ENCODE measurements around the gene PLA2G2C.
"Not testable (repeated sequence)": the region's sequence is repeated elsewhere in the genome, so short reads cannot be mapped to it uniquely, and the experiment has no call there.

Gene PLA2G2C

DNA sequence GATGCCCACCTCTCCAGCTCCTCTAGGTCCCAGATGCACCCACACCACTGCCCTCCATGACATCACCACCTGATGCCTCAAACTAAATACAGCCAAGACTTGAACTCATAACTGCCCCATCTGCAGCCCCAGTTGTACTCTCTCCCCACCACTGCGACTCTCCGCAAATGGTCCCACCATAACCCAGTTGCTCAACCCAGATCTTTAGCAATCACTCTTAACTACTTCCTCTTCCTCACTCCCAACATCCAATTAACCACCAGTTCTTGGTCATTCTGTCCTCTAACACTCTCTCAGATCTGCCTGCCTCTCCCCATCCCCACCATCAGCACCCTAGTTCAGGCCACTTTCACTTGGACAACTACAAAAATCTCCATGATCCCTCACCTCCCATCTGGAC, 36.8 kb upstream of the PLA2G2C start:
- Histone ChIP-seq H3K36me3 (no peaks in the 10 kb centered on the region), H3K4me1 (ENCODE audit: control insufficient read depth in 1 of 2, insufficient read depth in 1 of 2, low read depth in 1 of 2, low read length in 1 of 2) (no peaks in the 10 kb centered on the region), H3K27ac (no peak overlapping the region), H3K4me3 (ENCODE audit: low read depth in 1 of 2, low read length in 1 of 2) (no peak overlapping the region), H3K27me3 (peaks cover 91% of the 10 kb centered on the region), H3K9me3 (no peaks in the 10 kb centered on the region)
- TF ChIP-seq, protein P1, sequence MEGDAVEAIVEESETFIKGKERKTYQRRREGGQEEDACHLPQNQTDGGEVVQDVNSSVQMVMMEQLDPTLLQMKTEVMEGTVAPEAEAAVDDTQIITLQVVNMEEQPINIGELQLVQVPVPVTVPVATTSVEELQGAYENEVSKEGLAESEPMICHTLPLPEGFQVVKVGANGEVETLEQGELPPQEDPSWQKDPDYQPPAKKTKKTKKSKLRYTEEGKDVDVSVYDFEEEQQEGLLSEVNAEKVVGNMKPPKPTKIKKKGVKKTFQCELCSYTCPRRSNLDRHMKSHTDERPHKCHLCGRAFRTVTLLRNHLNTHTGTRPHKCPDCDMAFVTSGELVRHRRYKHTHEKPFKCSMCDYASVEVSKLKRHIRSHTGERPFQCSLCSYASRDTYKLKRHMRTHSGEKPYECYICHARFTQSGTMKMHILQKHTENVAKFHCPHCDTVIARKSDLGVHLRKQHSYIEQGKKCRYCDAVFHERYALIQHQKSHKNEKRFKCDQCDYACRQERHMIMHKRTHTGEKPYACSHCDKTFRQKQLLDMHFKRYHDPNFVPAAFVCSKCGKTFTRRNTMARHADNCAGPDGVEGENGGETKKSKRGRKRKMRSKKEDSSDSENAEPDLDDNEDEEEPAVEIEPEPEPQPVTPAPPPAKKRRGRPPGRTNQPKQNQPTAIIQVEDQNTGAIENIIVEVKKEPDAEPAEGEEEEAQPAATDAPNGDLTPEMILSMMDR (IDR thresholded peaks at IDR 0.05), result no peak

DNA sequence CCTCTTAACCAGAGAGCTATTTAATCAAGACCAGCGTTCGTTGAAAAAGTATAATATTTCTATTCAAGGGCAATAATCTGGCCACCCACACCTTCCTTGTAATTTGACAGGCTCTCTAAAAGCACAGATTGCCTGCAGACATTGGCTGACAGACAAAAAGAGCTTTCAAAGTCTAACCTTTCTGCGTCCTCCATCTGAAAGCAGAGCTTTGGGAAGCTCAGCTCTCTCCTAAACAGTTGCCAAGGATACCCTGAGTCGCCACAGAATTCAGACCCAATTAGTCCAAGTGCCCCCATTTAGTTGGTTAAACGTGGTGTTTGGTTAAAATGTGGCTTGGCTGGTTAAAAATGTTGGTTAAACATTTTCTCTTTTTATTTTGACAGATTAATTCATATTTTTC, 33.7 kb upstream of the PLA2G2C start:
- TF ChIP-seq, protein P1 (IDR thresholded peaks at IDR 0.05), result no peak
- H3K9me3 ChIP-seq, result no peaks in the 10 kb centered on the region
- no peaks in the 10 kb centered on the region for H3K4me1 ChIP-seq (ENCODE audit: control insufficient read depth in 1 of 2, insufficient read depth in 1 of 2, low read depth in 1 of 2, low read length in 1 of 2)
- no peak overlapping the region for H3K4me3 ChIP-seq (ENCODE audit: low read depth in 1 of 2, low read length in 1 of 2)
- no peaks in the 10 kb centered on the region for H3K36me3 ChIP-seq
- H3K27ac ChIP-seq, result no peak overlapping the region
- H3K27me3 ChIP-seq, result peaks cover 89% of the 10 kb centered on the region

DNA sequence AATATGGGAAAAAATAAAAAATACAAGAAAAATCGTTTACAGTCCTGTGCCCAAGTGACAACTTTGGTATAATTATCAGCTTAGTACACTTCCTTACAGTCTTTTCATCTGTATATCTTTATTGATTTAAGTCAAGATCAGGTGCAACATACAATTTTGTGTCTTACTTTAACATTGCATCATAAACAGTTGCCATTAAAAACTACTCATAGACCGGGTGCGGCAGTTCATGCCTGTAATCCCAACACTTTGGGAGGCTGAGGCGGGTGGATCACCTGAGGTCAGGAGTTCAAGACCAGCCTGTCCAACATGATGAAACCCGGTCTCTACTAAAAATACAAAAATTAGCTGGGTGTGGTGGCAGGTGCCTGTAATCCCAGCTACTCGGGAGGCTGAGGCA, 32.7 kb upstream of the PLA2G2C start:
- not testable (repeated sequence) for H3K27ac ChIP-seq; H3K4me3 ChIP-seq (ENCODE audit: low read depth in 1 of 2, low read length in 1 of 2); H3K4me1 ChIP-seq (ENCODE audit: control insufficient read depth in 1 of 2, insufficient read depth in 1 of 2, low read depth in 1 of 2, low read length in 1 of 2); H3K9me3 ChIP-seq; H3K36me3 ChIP-seq
- H3K27me3 ChIP-seq, result peaks cover 89% of the 10 kb centered on the region

DNA sequence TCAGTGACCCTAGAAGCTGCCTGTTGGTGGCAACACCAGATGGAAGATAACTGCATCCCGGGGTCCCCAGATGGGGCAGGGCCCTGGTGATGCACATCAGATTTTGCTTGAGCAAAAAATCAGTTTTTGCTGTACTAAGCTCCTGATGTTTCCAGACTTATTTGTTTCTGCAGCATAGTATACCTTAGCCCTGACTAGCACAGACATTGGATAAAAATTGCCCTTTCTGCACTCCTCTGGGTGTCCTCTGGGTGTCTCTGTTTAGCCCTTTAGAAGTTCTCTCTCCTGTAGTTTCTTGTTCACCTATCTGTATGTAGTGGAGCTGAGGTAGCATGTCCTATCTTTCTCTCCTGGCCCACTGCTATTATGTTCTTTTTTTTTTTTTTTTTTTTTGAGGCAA, 30.3 kb upstream of the PLA2G2C start:
- TF ChIP-seq, protein P1 (IDR thresholded peaks at IDR 0.05), result no peak
- Histone ChIP-seq H3K9me3 (no peaks in the 10 kb centered on the region), H3K27ac (no peak overlapping the region), H3K4me1 (ENCODE audit: control insufficient read depth in 1 of 2, insufficient read depth in 1 of 2, low read depth in 1 of 2, low read length in 1 of 2) (no peaks in the 10 kb centered on the region), H3K36me3 (no peaks in the 10 kb centered on the region), H3K4me3 (ENCODE audit: low read depth in 1 of 2, low read length in 1 of 2) (no peak overlapping the region), H3K27me3 (peaks cover 89% of the 10 kb centered on the region)

DNA sequence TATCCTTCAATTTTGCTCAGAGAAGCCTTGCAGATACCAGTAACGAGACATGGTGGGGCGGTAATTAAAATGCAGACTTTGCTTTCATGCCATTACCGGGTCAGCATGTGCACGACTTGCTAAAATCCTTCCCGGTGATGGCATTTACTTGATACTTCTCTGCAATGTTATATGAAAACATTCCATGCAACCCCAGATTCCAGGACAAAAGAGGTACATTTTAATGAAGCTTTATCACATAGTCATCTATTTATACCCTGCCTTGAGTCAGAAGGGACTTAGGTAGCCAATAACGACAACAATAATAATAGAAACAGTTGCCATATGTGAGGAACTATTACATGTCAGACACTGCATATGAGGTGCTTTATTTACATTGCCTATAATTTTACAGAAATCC, 29.4 kb upstream of the PLA2G2C start:
- H3K4me3 ChIP-seq (ENCODE audit: low read depth in 1 of 2, low read length in 1 of 2), result no peak overlapping the region
- no peaks in the 10 kb centered on the region for H3K36me3 ChIP-seq
- TF ChIP-seq, protein P1 (IDR thresholded peaks at IDR 0.05), result no peak
- H3K27me3 ChIP-seq, result peaks cover 89% of the 10 kb centered on the region
- no peaks in the 10 kb centered on the region for H3K9me3 ChIP-seq
- no peak overlapping the region for H3K27ac ChIP-seq
- no peaks in the 10 kb centered on the region for H3K4me1 ChIP-seq (ENCODE audit: control insufficient read depth in 1 of 2, insufficient read depth in 1 of 2, low read depth in 1 of 2, low read length in 1 of 2)

DNA sequence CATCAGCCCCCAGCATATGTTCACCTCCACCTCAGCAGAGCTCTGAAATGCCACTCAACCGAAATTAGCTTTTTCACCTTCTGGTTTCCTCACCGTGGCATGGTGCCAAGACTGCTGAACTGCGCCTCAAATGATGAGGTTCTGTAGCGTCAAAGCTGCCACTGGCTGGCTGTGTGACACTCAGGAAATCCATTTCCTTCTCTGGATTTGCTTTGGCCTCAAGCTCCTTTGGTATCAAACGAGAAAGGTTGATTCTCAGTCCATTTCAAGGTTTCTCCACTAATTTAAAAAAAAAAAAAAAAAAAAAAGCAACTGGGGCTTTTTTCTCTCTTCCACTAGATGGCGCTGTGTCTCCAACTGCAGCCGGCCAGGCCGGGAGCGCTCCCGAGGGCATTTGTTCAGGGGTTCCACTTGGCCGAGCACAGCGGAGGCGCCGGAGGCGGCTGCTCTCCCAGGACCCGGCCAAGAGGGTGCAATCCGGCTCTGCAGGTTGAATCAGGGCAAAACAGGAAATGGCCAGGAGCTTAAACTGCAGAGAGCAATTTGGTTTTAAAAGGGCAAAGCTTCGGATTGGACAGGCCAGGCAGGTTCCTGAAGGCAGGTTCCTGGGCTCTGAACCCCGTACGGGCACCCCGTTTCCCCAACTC, 26.5 kb upstream of the PLA2G2C start:
- no peaks in the 10 kb centered on the region for H3K4me1 ChIP-seq (ENCODE audit: control insufficient read depth in 1 of 2, insufficient read depth in 1 of 2, low read depth in 1 of 2, low read length in 1 of 2)
- H3K4me3 ChIP-seq (ENCODE audit: low read depth in 1 of 2, low read length in 1 of 2), result no peak overlapping the region
- H3K9me3 ChIP-seq, result no peaks in the 10 kb centered on the region
- TF ChIP-seq, protein P1 (IDR thresholded peaks at IDR 0.05), result no peak
- no peak overlapping the region for H3K27ac ChIP-seq
- H3K27me3 ChIP-seq, result peaks cover 82% of the 10 kb centered on the region
- H3K36me3 ChIP-seq, result no peaks in the 10 kb centered on the region
